Measurements from ENCODE around the gene TP53.

DNA sequence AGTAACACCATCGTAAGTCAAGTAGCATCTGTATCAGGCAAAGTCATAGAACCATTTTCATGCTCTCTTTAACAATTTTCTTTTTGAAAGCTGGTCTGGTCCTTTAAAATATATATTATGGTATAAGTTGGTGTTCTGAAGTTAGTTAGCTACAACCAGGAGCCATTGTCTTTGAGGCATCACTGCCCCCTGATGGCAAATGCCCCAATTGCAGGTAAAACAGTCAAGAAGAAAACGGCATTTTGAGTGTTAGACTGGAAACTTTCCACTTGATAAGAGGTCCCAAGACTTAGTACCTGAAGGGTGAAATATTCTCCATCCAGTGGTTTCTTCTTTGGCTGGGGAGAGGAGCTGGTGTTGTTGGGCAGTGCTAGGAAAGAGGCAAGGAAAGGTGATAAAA is 14.1 kb downstream of the TP53 start:
- no peak for TF ChIP-seq POLR2A (IDR thresholded peaks at IDR 0.05; ENCODE audit: low read depth, low read length)
- no peak for TF ChIP-seq TAF1 (IDR thresholded peaks at IDR 0.05; ENCODE audit: low read depth, low read length)
- no peak for TF ChIP-seq PAX5 (IDR thresholded peaks at IDR 0.05; ENCODE audit: insufficient read depth, low read length, severe bottlenecking)
- TF ChIP-seq POLR2AphosphoS5 (IDR thresholded peaks at IDR 0.05; ENCODE audit: low read depth, low read length), result no peak
- TF ChIP-seq SPI1 (IDR thresholded peaks at IDR 0.05; ENCODE audit: low read depth, low read length), result no peak
